NCI-H748 treated with DMSO at 0.1 percent for 48 hours (cell line): Measurements from ENCODE around the gene SRPX2.

ENCODE experiments used
- DNase-seq: peaks from one replicate; lab custom pipeline; 2025; lab: John Stamatoyannopoulos, UW

SRPX2 gene, protein sequence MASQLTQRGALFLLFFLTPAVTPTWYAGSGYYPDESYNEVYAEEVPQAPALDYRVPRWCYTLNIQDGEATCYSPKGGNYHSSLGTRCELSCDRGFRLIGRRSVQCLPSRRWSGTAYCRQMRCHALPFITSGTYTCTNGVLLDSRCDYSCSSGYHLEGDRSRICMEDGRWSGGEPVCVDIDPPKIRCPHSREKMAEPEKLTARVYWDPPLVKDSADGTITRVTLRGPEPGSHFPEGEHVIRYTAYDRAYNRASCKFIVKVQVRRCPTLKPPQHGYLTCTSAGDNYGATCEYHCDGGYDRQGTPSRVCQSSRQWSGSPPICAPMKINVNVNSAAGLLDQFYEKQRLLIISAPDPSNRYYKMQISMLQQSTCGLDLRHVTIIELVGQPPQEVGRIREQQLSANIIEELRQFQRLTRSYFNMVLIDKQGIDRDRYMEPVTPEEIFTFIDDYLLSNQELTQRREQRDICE

DNA sequence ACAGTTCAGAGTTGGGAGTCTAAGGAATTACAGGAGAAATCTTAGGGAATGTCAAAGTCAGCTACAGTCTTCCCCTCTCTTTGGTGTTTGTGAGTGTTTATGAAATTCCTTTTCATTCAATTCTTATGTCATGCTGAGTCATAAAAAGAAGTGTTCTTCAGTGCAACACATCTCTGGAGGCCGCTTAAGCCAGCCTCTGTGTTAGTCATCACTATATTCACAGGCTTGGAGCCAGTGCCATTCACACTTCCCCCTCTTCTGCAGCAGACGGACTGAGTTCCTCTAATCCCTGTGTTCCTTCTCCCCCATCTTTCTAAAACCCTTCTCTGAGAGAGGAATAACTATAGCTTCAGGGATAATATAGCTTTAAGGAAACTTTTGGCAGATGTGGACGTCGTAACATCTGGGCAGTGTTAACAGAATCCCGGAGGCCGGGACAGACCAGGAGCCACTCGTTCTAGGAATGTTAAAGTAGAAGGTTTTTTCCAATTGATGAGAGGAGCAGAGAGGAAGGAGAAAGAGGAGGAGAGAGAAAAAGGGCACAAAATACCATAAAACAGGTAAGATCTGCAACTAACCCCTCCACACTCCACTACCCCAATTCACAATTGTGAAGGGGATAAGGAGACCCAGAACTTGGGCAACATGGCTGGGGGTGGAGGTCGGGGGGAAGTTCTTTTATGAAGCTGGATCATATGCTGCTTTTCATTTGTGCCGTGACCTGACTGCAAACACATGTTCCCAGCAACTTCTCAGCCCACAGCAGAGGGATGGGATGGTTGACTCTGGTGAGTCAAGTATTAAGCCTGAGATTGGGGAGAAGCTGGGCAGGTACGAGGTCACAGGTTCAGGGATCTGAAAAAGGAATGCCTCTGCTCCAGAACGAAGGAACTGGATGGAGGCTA, at the start of gene SRPX2:
TSS of gene SRPX2 (plus strand) at position 244 of the 905 bp plus-strand sequence. CDS start 2,124 bp downstream, outside the sequence.
- no peak for DNase-seq

DNA sequence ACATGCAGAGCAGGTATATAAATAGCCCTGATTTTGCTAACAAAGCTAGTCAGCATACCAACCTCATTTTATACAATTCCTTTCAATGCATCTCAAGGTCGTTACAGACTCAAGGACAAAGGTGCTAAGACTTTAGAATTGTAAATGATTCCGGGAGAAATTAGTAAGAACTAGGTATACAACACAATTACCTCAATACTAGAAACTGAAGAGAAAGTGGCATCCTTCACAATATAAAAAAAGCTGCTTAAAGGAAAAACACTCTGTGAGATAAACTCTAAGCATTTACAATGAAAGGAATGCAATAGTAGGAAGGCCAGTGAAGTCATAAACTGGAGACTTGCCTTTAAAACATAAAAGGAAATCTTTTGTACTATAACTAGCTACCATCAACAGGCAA, 47.4 kb upstream of the SRPX2 start:
- DNase-seq, result no peak

DNA sequence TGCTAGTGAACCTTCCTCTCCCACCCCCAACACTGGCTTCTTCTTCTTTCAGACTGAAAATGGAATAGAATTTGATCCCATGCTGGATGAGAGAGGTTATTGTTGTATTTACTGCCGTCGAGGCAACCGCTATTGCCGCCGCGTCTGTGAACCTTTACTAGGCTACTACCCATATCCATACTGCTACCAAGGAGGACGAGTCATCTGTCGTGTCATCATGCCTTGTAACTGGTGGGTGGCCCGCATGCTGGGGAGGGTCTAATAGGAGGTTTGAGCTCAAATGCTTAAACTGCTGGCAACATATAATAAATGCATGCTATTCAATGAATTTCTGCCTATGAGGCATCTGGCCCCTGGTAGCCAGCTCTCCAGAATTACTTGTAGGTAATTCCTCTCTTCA, 44.5 kb upstream of the SRPX2 start:
- DNase-seq, result no peak

DNA sequence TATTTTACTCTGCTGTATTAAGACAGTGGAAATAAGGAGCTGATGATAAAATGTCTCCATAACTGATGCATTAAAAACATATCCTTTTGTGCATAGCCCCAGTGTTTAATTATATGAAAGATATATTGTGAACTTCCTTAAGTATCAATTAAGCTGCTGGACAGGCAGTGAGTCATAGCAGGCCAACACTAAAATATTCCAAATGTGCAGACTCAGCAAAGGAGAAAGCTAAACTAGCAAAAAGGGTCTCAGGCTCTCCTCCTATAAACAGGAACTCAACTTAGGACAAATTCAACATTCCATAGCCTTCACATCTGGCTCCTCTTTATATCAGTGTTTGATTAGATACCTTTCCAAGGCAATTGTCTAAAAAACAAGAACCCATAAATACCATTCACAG, 43.7 kb upstream of the SRPX2 start:
- DNase-seq, result no peak

DNA sequence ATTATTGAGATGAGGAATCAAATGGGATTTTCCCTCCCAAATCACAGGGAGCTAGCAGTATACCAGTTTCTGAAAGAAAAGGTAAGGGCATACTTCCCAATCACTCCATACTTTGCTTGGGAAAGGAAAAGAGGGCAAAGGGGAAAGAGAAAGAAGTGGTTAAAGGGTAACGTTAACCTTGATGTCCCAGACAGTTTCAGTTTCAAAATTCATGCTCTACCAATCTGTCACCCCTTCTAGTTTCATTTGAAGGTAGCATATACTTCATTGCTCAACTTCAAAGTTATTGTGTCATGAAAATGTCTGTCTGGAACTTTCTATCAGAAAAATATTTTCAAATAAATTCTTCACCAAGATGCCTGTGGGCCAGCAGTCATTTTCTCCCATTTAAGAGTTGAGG, 43.2 kb upstream of the SRPX2 start:
- no peak for DNase-seq

DNA sequence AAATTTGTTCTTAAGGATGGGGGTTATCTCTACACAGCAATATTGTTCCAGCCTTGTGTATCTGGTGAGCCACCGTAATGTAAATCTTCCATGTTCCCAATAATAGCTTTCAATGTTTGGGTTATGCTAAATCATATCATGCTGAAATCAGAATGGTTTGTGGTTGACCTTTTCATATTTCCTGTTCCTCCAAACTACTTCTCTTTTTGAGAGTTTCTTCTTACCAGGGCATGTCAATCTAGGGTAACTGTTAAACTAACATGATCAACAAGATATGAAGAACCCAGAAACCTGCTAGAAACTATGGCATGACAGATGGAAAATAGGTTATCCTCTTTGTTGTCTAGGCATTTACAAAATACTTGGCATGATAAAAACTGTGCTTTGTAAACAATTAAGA, 37.2 kb upstream of the SRPX2 start:
- DNase-seq, result no peak

DNA sequence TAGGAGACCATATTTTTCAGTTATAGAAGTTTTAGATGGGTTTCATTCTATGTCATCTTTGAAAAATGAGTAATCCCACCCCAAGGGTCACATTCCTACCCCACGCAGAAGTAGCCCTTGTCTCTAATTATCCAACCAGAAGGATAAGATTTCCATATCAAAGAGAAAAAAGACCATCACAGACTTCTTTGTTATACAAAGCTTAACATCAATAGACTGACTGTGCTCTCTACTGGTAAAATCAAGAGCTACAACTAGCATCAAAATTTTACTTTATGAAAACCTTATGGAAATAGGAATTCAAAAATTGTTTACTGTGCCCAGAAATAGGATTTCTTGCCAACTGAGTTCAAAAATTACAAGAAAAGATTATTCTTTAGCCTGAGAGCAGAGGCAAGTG, 34.4 kb upstream of the SRPX2 start:
- DNase-seq, result no peak

DNA sequence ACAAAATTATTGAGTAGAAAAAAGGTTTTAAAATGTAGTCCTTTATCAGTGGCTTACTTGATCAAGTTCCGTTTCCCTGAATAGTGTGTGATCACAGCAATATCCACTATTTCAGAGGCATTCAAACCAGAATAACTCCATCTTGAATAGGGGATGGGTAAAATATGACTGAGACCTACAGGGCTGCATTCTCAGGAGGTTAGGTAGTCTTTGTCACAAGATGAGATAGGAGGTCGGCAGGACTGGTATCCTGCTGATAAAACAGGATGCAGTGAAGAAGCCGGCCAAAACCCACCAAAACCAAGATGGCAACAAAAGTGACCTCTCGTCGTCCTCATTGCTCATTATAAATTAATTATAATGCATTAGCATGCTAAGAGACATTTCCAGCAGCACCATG, 32.0 kb upstream of the SRPX2 start:
- DNase-seq, result no peak

DNA sequence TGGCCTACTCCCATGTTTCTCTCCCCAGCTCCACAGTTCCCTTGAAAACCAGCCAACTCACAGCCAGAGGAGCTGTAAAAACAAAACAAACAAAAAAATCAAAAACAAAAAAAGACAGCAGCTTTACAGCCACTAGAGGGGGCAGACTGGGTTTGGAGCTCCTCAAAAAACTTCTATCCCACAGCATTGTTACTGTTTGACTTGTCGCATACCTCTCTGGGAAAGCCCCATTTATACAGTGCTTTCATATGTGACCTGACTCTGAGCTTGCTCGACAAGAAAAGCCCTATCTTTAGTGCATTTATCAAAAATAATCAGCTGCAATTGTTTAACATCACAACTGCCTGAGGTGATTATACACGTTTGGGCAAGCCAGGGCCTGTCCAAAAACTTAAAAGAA, 29.0 kb upstream of the SRPX2 start:
- DNase-seq, result no peak

DNA sequence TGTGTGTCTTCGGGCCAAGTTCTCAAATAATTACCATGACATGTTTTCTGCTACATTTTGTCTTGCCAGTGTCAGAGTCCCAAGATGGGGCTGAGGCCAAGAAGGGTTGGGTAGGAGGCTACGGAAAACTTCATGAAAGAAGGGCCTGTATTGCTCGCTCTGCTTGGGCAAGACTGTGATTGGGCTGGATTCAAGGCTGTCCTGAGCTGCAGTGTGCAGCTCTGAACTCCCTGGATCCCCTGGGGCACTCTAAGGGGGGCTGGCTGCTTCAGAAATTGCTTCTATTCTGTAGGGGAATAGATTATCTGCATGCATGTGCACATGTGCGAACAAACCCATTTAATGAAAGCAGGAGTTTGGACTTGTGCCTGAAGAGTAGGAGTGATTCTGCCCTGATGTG, 21.0 kb upstream of the SRPX2 start:
- no peak for DNase-seq

DNA sequence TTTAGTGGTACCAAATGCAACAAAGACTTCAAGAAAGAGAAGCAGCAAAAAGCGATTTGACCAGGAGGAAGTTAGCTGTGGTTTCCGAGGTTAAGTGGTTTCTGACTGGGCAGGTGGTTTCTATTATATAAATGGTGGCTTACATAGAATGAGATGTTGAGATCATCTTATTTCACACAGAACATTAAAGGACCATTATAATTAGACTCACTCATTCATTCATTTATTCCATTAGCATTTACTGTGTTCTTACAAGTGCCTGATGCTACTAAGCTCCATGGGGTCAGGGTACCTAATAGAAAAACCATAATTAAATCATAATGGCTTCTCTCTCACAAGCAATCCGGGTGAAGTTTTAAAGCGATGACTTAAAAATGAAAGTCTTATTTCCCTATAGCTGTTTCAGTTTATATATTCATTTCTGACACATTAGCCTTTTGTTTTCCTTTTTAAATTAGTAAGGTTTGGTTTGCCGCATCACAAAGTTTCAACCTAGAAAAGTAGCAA, 18.0 kb upstream of the SRPX2 start:
- DNase-seq, result no peak

DNA sequence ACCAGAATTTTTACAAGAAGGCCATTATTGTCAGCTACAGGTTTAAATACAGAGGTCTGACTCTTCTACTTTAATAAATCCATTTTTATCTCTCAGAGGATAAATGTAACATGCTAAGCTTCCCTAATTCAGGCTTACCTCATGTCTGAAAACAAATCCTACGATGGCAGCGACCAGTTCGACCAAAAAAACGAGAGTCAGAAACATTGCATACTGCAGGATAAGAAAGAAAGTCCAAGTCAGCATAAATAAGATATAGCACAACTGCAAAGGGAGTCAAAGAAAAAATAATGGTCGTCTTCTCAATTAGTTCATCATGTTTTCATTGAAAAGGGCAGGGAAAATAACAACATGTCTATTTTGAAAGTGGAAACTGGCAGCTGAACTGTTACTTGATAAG, 9.0 kb upstream of the SRPX2 start:
- no peak for DNase-seq

DNA sequence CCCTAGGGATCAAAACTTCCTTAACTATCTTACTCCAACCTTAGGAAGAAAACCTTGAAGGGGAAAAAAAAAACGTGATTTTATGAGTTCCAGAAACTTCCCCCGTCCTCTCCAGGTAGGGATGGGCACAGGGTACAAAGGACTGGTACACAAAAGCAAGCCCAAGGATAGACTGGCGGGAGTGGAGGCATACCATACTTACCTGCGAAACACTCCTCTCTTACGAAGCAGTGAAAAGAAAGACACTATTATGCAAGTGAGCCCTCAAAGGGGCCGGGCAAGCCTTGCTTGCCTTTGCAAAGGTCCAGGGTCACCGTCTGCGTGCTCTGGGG, 8.0 kb upstream of the SRPX2 start:
- peak; percentile 11 for DNase-seq

DNA sequence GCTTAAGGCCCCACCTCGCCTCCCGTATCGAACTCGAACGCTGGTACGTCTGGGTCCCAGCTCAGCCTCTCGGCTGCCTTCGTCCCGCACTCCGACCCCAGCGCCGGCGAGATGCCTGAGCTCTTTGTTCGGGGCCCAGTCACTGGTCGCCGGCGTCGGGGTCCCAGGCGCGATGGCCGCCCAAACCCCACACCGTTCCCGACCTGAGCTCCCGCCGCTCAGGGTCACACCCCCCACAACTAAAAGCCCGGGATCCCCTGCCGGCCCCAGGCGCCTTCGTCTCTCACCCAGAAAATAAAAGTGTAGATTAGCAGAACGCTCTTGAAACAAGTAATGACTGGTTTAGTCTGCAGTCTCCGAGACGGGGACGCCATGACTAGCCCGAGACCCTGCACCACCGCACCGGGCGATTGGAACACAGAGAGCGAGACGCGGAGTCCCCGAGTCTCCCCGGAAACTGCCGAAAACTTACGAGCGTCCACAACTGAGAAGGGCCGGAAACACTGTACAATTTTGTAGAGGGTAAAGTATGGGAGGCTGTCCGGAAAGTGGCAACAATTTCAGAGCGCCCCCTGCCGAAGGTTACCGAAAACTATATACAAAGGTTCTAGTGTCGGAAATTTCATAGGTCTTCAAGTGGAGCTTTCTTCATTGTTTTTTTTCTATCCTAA, 7.5 kb upstream of the SRPX2 start, which contains the start of gene TSPAN6:
TSS of gene TSPAN6 (minus strand) at position 486 of the 671 bp plus-strand sequence. CDS start at position 374, 112 bp downstream.
- DNase-seq, result peak; percentile 74

DNA sequence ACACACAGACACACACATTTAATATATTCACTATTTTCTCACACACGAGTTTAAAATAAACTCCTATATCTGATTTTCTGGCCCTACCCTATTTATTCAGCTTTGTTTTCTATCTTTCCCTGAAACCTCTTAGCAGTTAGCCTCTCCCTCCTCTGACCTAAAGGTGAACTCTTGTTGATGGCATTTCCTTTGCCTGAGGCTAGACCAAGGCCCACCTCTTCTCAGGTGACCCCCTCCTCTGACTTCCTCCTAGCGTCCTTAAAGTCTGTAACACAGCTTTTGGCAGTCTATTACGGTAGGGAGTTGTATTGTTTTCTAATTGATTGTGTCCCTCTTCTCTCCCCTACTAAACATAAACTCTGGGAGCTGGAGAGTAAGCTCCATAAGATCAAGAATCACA, 1.7 kb upstream of the SRPX2 start:
- DNase-seq, result no peak

DNA sequence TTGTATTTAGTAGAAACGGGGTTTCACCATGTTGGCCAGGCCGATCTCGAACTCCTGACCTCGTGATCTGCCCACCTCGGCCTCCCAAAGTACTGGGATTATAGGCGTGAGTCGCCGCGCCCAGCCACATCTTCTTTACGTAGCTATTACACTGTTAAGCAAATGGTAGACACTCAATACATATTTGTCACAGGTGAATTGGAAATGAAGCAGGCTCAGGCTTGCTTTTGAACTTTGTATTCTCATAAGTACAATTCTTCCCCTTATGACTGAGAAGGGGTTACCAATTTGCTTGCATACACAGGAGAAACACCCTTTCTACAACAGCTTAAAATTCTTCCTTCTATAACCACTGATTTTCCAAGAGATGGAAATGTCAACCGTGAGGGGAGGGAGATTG, 787 bp upstream of the SRPX2 start:
- no peak for DNase-seq

DNA sequence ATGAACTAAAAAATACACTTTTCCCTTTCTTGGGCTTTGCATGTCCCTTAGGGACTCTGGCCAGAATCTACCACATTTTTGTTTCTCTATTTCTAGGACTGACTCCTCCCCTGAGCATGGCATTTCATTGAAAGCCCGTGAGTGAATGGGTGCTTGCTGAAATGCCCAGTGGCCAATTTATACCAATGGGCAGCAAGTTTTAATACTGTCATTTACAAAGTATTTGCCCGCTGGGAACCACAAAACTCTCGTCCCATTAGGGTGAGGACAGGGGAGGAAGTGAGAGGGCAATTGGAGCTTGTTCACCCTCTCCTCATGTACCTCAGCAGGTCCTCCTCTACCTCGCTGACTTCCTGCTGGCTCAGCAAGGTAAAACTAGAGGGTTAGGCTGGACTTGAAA, 1.1 kb downstream of the SRPX2 start:
- no peak for DNase-seq

DNA sequence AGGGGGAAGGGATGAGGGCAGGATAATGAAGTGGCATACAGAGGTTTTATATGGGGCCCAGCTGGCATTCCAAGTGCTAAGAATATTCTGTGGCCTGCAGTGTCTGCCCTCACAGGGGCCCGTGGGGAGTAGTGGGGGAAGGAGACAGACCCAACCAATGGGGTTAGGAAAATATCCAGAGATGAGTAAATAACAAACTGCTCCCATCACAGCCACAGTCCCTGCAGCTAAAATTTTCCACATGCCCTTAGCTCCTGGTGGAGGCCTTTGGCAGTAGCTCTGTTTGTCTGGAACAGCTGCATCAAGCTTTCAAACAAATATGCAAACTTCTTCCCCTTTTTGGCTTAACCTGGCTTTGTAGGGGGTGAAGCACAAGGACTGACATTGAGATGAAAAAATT, 3.1 kb downstream of the SRPX2 start:
- DNase-seq, result no peak

DNA sequence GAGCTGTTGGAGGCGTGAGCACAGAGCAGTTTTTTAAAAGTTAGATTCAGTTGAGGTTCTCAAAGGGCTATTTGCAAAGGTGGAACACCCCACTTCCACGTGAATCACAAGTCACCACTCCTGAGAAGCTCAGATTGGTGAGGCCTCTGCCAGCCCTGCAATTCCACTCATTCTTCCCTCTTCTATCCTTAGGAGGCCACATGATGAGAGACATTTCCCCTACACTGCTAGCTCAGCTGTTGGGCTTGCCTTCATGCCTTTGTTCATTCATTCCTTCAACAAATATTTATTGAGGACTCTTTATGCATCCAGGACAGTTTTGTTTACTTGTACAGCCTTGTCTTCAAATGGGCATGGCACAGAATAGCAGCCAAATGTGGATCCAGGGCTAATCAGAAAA, 3.7 kb downstream of the SRPX2 start:
- DNase-seq, result peak; percentile 32

DNA sequence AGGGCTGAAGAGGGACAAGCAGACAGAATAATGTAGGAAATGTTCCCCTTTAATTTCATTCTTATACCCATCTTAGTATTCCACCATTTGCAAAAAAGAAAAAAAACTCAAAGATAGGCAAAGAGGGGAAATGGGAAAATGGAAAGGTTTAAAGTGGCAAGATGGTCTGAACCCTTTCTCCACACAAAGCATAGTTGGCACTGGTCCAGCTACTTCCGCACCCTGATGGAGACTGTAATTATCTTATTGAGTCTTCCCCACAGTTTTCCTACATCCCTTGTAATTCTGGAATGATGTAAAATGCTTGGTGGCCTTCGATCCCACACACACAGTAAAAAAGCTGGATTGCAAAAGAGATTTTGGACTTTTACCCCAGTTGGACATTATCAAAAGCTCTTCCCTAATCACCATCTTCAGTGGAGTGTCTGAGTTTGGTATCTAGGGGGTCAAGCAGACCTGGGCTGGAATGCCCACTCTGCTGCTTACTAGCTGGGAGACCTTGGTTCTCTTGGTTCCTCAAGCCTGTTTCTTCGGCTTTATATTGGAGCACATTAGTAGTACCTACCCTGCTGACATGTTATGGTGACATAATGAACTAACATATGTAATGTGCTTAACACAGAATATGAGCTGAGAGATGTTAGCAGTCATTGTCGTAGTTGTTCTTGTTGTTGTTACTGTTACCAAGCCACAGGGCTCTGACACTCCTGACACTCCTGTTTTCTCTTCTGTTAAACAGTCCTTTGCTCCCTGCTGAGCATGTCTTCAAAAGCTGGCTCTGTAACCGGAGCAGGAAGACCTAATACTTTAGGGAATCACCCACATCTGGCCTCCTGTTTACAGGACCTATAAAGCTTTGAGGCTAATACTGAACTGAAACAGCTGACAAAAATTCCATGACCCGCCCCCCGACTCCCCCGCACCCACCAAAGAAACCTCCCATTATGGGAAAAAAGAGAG, 4.7 kb downstream of the SRPX2 start:
- peak; percentile 3 for DNase-seq
